Esophagus muscularis mucosa (tissue), 4 donors: Measurements from ENCODE around the gene IGF1R. TPM values are rescaled to one million over a fixed set of nuclear protein-coding genes. Genes with fewer than 3 reads are reported as not detected.

Experiments
- DNase-seq: peaks from one replicate; pipeline ENCODE4 v3.0.0-alpha.2; 2017; ENCODE audit errors: extremely low spot score
- H3K27ac ChIP-seq, 4 donors: fragments of 200-600 bp; sonication (generic); replicated peaks in 1 of 4; 1 replicate in 3 of 4; 2 replicates in 1 of 4; pipeline ENCODE4 v1.5.1; 2016 to 2019; ENCODE audit warnings: mild to moderate bottlenecking in 1 of 4
- H3K27me3 ChIP-seq, 4 donors: fragments of 200-600 bp; sonication (generic); one replicate each; pipeline versions ENCODE4 v1.5.1 to v1.6.0; 2016 to 2019
- H3K36me3 ChIP-seq, 4 donors: fragments of 200-600 bp; sonication (generic); one replicate each; pipeline ENCODE4 v1.5.1; 2016 to 2019
- H3K4me1 ChIP-seq, 4 donors: fragments of 200-600 bp; sonication (generic); one replicate each; pipeline ENCODE4 v1.5.1; 2016 to 2019
- H3K4me3 ChIP-seq, 4 donors: fragments of 200-600 bp; sonication (generic); 1 replicate in 2 of 4; 2 replicates in 2 of 4; pipeline ENCODE4 v1.5.1; 2016 to 2019; ENCODE audit warnings: mild to moderate bottlenecking in 4 of 4, moderate library complexity in 1 of 4
- H3K9me3 ChIP-seq, 4 donors: fragments of 200-600 bp; sonication (generic); 1 replicate in 3 of 4; 2 replicates in 1 of 4; pipeline ENCODE4 v1.5.1; 2016 to 2019
- CTCF ChIP-seq, 3 experiments: fragments of 200-600 bp in 2 of 3; fragments of 450-650 bp in 1 of 3; sonication (generic) in 2 of 3; IDR thresholded peaks; one replicate each; pipeline ENCODE4 v1.5.1; 2017 to 2019; ENCODE audit warnings: antibody characterized with exemption in 3 of 3, mild to moderate bottlenecking in 2 of 3, moderate library complexity in 1 of 3
- EP300 ChIP-seq: sonication (generic); formaldehyde crosslinking; IDR thresholded peaks from one replicate; pipeline ENCODE4 v1.6.1; 2017; ENCODE audit warnings: antibody characterized with exemption
- POLR2A ChIP-seq: fragments of 450-650 bp; IDR thresholded peaks from one replicate; pipeline ENCODE4 v1.6.1; 2017; ENCODE audit warnings: antibody characterized with exemption, moderate library complexity, mild to moderate bottlenecking, low read depth
- POLR2AphosphoS5 ChIP-seq, 2 donors: sonication (generic); formaldehyde crosslinking; IDR thresholded peaks; one replicate each; pipeline ENCODE4 v1.6.1; 2017; ENCODE audit warnings: antibody characterized with exemption in 2 of 2
- WGBS: methylation state at CpG from one replicate; pipeline ENCODE4 v1.1.5; 2018; 5-methylcytosine and 5-hydroxymethylcytosine counted together
- intact Hi-C: fragments of 100-400 bp; cut with DNase I; formaldehyde crosslinking; loops from one replicate; pipeline ENCODE4 v1.15.1; 2023
- total RNA-seq, 4 donors: library from RNA; depleted of rRNA; stranded (reverse); fragments of >200 nt; gene quantifications; one replicate each; pipeline versions ENCODE4 v1.1.0 to v1.2.1, GENCODE V29; 2016

The IGF1R gene
- total RNA-seq, 4 donors from 2014 or later, result 33.6 to 95.3 (median 49.7) TPM

GRCh38 chr15:98677345-98678059 lies 29.2 kb downstream of the IGF1R start:
- Histone ChIP-seq H3K4me3 (no peak overlapping the region), H3K27me3 (no peaks in the 10 kb centered on the region), H3K27ac (no peak overlapping the region), H3K4me1 (peaks cover 29 to 57% (median 37%) of the 10 kb centered on the region in 4 donors), H3K9me3 (no peaks in the 10 kb centered on the region), H3K36me3 (no peaks in the 10 kb centered on the region)
- intact Hi-C loops, result no loop called here
- 78% methylated on average over 5 of the region's 5 CpGs for WGBS
- DNase-seq, result no peak
- TF ChIP-seq CTCF (IDR thresholded peaks at IDR 0.05), result no peak
- TF ChIP-seq EP300, result no peak
- TF ChIP-seq POLR2A, result no peak

GRCh38 chr15:98678484-98678883 lies 30.1 kb downstream of the IGF1R start:
- peaks cover 30 to 58% (median 40%) of the 10 kb centered on the region in 4 donors for H3K4me1 ChIP-seq
- no peak overlapping the region for H3K27ac ChIP-seq
- H3K4me3 ChIP-seq, result no peak overlapping the region
- WGBS, result 95% methylated on average over 7 of the region's 7 CpGs
- H3K36me3 ChIP-seq, result no peaks in the 10 kb centered on the region
- intact Hi-C loops, result no loop called here
- TF ChIP-seq POLR2AphosphoS5 (IDR thresholded peaks at IDR 0.05) (no peak), POLR2A (no peak), CTCF (IDR thresholded peaks at IDR 0.05) (no peak), EP300 (no peak)
- no peaks in the 10 kb centered on the region for H3K9me3 ChIP-seq
- no peaks in the 10 kb centered on the region for H3K27me3 ChIP-seq
- no peak for DNase-seq

GRCh38 chr15:98681061-98681460 lies 32.7 kb downstream of the IGF1R start:
- Histone ChIP-seq H3K9me3 (no peaks in the 10 kb centered on the region), H3K27me3 (no peaks in the 10 kb centered on the region), H3K4me3 (no peak overlapping the region), H3K36me3 (no peaks in the 10 kb centered on the region), H3K4me1 (peaks cover 44 to 63% (median 54%) of the 10 kb centered on the region in 4 donors), H3K27ac (no peak overlapping the region)
- TF ChIP-seq POLR2A (no peak), CTCF (IDR thresholded peaks at IDR 0.05) (no peak), POLR2AphosphoS5 (IDR thresholded peaks at IDR 0.05) (no peak), EP300 (no peak)
- intact Hi-C loops, result no loop called here
- DNase-seq, result no peak
- WGBS, result 97% methylated on average over 7 of the region's 7 CpGs

GRCh38 chr15:98682992-98683701 lies 34.8 kb downstream of the IGF1R start:
- no peaks in the 10 kb centered on the region for H3K27me3 ChIP-seq
- no peak overlapping the region for H3K4me3 ChIP-seq
- DNase-seq, result no peak
- TF ChIP-seq POLR2A (no peak), EP300 (no peak), POLR2AphosphoS5 (IDR thresholded peaks at IDR 0.05) (no peak), CTCF (IDR thresholded peaks at IDR 0.05) (no peak)
- peak overlapping the region; percentile 15 to 51 (median 36) for H3K27ac ChIP-seq
- peaks cover 54 to 69% (median 59%) of the 10 kb centered on the region in 4 donors for H3K4me1 ChIP-seq
- intact Hi-C loops, result no loop called here
- H3K36me3 ChIP-seq, result no peaks in the 10 kb centered on the region
- WGBS, result 55% methylated on average over 9 of the region's 9 CpGs
- no peaks in the 10 kb centered on the region for H3K9me3 ChIP-seq
